Neutrophil (primary cell): ENCODE results near the gene GAS6.

Experiments used
- H3K27ac ChIP-seq: fragments of 200-600 bp; sonication (generic); 2 replicates; pipeline ENCODE4 v1.5.1; 2016; ENCODE audit warnings: mild to moderate bottlenecking, moderate library complexity
- H3K27me3 ChIP-seq: fragments of 200-600 bp; sonication (generic); 2 replicates; pipeline ENCODE4 v1.6.0; 2016; ENCODE audit warnings: mild to moderate bottlenecking
- H3K36me3 ChIP-seq: fragments of 200-600 bp; sonication (generic); 2 replicates; pipeline ENCODE4 v1.5.1; 2017
- H3K4me1 ChIP-seq, 2 experiments: fragments of 200-600 bp in 1 of 2; sonication (generic) in 1 of 2; 1 replicate in 1 of 2; 2 replicates in 1 of 2; pipeline versions ENCODE4 v1.5.1 to v1.6.1; 2013 to 2016; ENCODE audit warnings: low read depth in 1 of 2, low read length in 1 of 2, mild to moderate bottlenecking in 1 of 2, moderate library complexity in 1 of 2; ENCODE audit not compliant: control insufficient read depth in 1 of 2, insufficient read depth in 1 of 2
- H3K4me3 ChIP-seq, 2 experiments: fragments of 200-600 bp in 1 of 2; sonication (generic) in 1 of 2; 1 replicate in 1 of 2; 2 replicates in 1 of 2; pipeline ENCODE4 v1.5.1; 2013 to 2016; ENCODE audit warnings: low read depth in 1 of 2, low read length in 1 of 2, mild to moderate bottlenecking in 1 of 2, moderate library complexity in 1 of 2
- H3K9me3 ChIP-seq: fragments of 200-600 bp; sonication (generic); 2 replicates; pipeline ENCODE4 v1.5.1; 2016
- CTCF ChIP-seq: fragments of 200-600 bp; sonication (generic); IDR thresholded peaks from 2 replicates; pipeline ENCODE4 v1.5.1; 2016; ENCODE audit warnings: antibody characterized with exemption

The GAS6 gene

GRCh38 chr13:113817860-113818691 lies 45.8 kb downstream of the GAS6 start:
- H3K27me3 ChIP-seq: no peaks in the 10 kb centered on the region
- H3K4me1 ChIP-seq: peaks cover 4 to 7% of the 10 kb centered on the region in 2 experiments
- TF ChIP-seq CTCF: no peak
- no peaks in the 10 kb centered on the region for H3K9me3 ChIP-seq
- no peaks in the 10 kb centered on the region for H3K36me3 ChIP-seq
- H3K4me3 ChIP-seq: no peak overlapping the region
- H3K27ac ChIP-seq: no peak overlapping the region

DNA sequence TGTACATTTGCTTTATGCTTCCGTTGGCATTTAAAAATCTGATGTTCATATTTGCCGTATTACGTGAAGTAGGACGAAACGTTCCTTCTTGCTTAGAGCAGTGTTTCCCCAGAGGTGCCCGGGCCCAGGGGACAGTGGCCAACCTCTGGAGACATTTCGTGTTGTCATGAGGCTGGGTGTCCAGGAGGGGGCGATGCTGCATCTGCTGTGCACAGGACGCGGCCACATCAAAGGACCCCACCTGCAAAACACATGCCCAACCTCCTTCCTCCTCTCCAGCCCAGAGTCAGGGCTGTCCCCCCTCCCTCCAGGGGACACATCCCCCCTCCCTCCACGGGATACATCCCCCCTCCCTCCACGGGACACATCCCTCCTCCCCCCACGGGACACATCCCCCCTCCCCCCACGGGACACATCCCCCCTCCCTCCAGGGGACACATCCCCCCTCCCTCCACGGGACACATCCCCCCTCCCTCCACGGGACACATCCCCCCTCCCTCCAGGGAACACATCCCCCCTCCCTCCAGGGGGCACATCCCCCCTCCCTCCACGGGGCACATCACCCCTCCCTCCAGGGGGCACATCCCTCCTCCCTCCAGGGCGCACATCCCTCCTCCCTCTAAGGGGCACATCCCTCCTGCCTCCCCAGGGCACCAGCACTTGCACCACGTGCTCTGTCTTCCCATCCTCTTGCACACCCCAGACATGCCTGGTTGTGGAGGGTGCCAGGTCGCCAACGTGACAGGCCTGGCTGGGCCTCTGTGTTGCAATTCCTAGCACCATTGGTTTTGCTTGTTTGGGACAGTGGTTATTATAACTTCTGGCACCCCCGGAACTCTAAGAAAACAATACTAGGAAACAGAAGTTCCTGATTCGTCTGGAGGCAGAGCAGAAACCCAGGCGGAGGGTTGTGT lies 46.7 kb downstream of the GAS6 start:
- peak; percentile 66 for TF ChIP-seq CTCF
- Histone ChIP-seq H3K9me3 (no peaks in the 10 kb centered on the region), H3K4me1 (peaks cover 4 to 7% of the 10 kb centered on the region in 2 experiments), H3K4me3 (no peak overlapping the region), H3K36me3 (no peaks in the 10 kb centered on the region), H3K27me3 (no peaks in the 10 kb centered on the region), H3K27ac (no peak overlapping the region)

- no peak for TF ChIP-seq CTCF
- Histone ChIP-seq H3K27me3 (no peaks in the 10 kb centered on the region), H3K27ac (no peak overlapping the region), H3K4me3 (no peak overlapping the region), H3K9me3 (no peaks in the 10 kb centered on the region), H3K36me3 (no peaks in the 10 kb centered on the region), H3K4me1 (peaks cover 4 to 7% of the 10 kb centered on the region in 2 experiments)
Measured at GRCh38 chr13:113816254-113816929, 47.5 kb downstream of the GAS6 start.

- Histone ChIP-seq H3K4me3 (peak overlapping the region in 1 of 2 experiments; percentile 16), H3K27me3 (no peaks in the 10 kb centered on the region), H3K4me1 (peaks cover 4 to 7% of the 10 kb centered on the region in 2 experiments), H3K36me3 (no peaks in the 10 kb centered on the region), H3K9me3 (no peaks in the 10 kb centered on the region), H3K27ac (peak overlapping the region; percentile 58)
- TF ChIP-seq CTCF: no peak
Measured at GRCh38 chr13:113815151-113816058, 48.5 kb downstream of the GAS6 start.
